A673 (cell line): ENCODE data around the gene USP27X. TPM values are rescaled to one million over a fixed set of nuclear protein-coding genes. Genes with fewer than 3 reads are reported as not detected.

Source experiments
- Bru-seq: library from RNA; stranded (reverse); fragments of 400-500 nt; gene quantifications from one replicate; lab custom pipeline; 2021; lab: Mats Ljungman, UMichigan
- BruChase-seq, 2 experiments: library from RNA; stranded (reverse); fragments of 400-500 nt; gene quantifications; one replicate each; lab custom pipeline; 2021; lab: Mats Ljungman, UMichigan
- BruUV-seq: library from RNA; stranded (reverse); fragments of 400-500 nt; replicated peaks from 2 replicates; lab custom pipeline; 2021; lab: Mats Ljungman, UMichigan
- CTCF ChIA-PET: fragments of 300-600 bp; sonication (Branson Sonifier 250); formaldehyde crosslinking; loops from one replicate; lab custom pipeline; 2022; ENCODE audit warnings: antibody characterized with exemption; lab: Charles Lee
- POLR2A ChIA-PET: fragments of 300-600 bp; sonication (Branson Sonifier 250); formaldehyde crosslinking; loops from one replicate; lab custom pipeline; 2022; ENCODE audit warnings: antibody characterized with exemption; ENCODE audit not compliant: low non-redundant PET; lab: Charles Lee
- DNase-seq: peaks from one replicate; pipeline ENCODE4 v3.0.0-alpha.2; 2015; ENCODE audit warnings: low spot score
- H3K27ac ChIP-seq: fragments of 200-600 bp; sonication (generic); 2 replicates; pipeline ENCODE4 v1.5.1; 2016; ENCODE audit warnings: mixed run types, low read depth, mild to moderate bottlenecking, mixed read lengths, antibody characterized with exemption, low read length; ENCODE audit not compliant: poor library complexity, severe bottlenecking
- H3K27me3 ChIP-seq: fragments of 200-600 bp; sonication (generic); replicated peaks from 2 replicates; pipeline ENCODE4 v1.6.1; 2017; ENCODE audit warnings: mixed run types, low read depth, mild to moderate bottlenecking, mixed read lengths, antibody characterized with exemption, low read length; ENCODE audit not compliant: insufficient read depth, poor library complexity
- H3K36me3 ChIP-seq: fragments of 200-600 bp; sonication (generic); 2 replicates; pipeline ENCODE4 v1.6.1; 2016; ENCODE audit warnings: mixed run types, mild to moderate bottlenecking, mixed read lengths, antibody characterized with exemption, low read length; ENCODE audit not compliant: insufficient read depth, poor library complexity, severe bottlenecking
- H3K4me1 ChIP-seq: fragments of 200-600 bp; sonication (generic); 2 replicates; pipeline ENCODE4 v1.6.1; 2017; ENCODE audit warnings: mixed run types, mild to moderate bottlenecking, mixed read lengths, antibody characterized with exemption, low read length; ENCODE audit not compliant: insufficient read depth, poor library complexity, severe bottlenecking
- H3K4me3 ChIP-seq: fragments of 200-600 bp; sonication (generic); 2 replicates; pipeline ENCODE4 v1.5.1; 2016; ENCODE audit warnings: low read depth, mixed run types, mild to moderate bottlenecking, mixed read lengths, low read length; ENCODE audit not compliant: poor library complexity, severe bottlenecking
- H3K9me3 ChIP-seq: fragments of 200-600 bp; sonication (generic); 2 replicates; pipeline ENCODE4 v1.6.1; 2016; ENCODE audit warnings: mixed run types, low read depth, mild to moderate bottlenecking, mixed read lengths, antibody characterized with exemption, low read length; ENCODE audit not compliant: poor library complexity, severe bottlenecking
- CTCF ChIP-seq: fragments of 300-800, 200-600 bp; sonication (generic); conservative IDR thresholded peaks from 2 replicates; pipeline ENCODE4 v1.5.1; 2017; ENCODE audit warnings: low read depth, mild to moderate bottlenecking, antibody characterized with exemption, low read length, moderate library complexity, mixed read lengths
- EZH2 ChIP-seq: fragments of 200-600 bp; sonication (generic); IDR thresholded peaks from 2 replicates; pipeline ENCODE4 v1.6.1; 2017; ENCODE audit warnings: borderline replicate concordance, low read depth, mild to moderate bottlenecking, mixed read lengths, antibody characterized with exemption, low read length; ENCODE audit not compliant: poor library complexity, severe bottlenecking
- intact Hi-C: fragments of 100-400 bp; cut with micrococcal nuclease; formaldehyde crosslinking; loops from one replicate; pipeline ENCODE4 v1.10.0; 2022; ENCODE audit not compliant: unreplicated experiment
- long read RNA-seq: library from polyadenylated mRNA; stranded (forward); transcript quantifications from one replicate; pipeline ENCODE4 v2.0.0, GENCODE V29; 2022
- total RNA-seq: library from RNA; stranded (reverse); gene quantifications from 2 replicates; pipeline ENCODE4 v1.2.3, GENCODE V29; 2021

Gene USP27X
- total RNA-seq (6.4 and 6.7 TPM in 2 replicates), Bru-seq, nascent RNA (percentile 61 among the genes with signal in this experiment), BruChase-seq, experiment 1, labeled RNA remaining after a 2-hour chase (percentile 74 among the genes with signal in this experiment), BruChase-seq, experiment 2, labeled RNA remaining after a 6-hour chase (percentile 56 among the genes with signal in this experiment)
- long read RNA-seq, partial matches to known transcripts = 0 of 1 reads
- long read RNA-seq, other reads (novel, unspliced or antisense) = 1 of 1 reads

DNA sequence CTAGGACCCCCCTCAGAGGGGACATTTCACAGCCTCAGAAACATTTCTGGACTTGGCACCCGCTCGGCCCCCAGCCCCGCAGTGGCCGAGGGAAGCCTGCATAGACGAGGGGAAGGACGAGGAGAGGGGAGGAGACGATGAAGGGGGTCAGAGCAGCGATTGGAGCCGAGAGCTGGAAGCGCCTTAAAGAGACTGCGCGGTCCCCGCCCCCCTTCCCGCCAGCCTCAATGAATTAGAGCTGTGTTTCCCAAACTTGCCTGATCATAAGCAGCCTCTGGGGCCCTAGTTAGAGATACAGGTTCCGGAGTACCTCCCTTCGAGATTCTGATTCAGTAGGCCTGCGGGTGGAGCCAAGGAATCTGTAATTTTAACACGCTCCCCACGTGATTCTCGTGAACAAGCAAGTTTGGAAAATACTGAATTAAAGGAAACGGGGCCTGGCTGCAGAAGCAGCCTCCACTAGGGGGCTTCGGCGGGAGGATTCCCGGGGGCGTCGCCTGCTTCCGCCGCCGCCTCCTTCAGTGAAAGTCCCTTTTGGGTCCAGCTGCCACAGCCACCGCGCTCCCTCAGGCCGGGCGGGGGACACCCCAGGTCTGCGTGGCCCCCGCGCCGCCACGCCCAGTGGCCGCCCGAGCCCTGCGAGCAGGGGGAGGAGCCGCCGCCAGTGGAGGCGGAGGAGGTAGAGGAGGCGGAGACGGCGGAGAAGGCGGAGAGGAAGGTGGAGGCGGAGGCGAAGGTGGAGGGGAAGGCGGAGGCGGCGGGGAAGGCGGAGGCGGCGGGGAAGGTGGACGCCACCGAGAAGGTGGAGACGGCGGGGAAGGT lies at the start of gene USP27X:
USP27X (plus strand) TSS at position 651 of the 822 bp plus-strand sequence. CDS start 824 bp downstream, outside the sequence.
- intact Hi-C loops = no loop called here
- Histone ChIP-seq H3K27ac (peak within 1 kb of the TSS; percentile 69), H3K36me3 (no peaks in the 10 kb centered on the region), H3K4me1 (no peaks in the 10 kb centered on the region), H3K27me3 (no peaks in the 10 kb centered on the region), H3K9me3 (no peaks in the 10 kb centered on the region), H3K4me3 (peak within 1 kb of the TSS; percentile 46)
- POLR2A ChIA-PET = interaction anchor here (0.6 kb wide), 2 partner anchors 1024 to 1129 kb away, joined by 3 to 4 read pairs; no protein-coding TSS in a partner anchor
- no TSS peak for BruUV-seq
- peak; percentile 90 for DNase-seq
- TF ChIP-seq EZH2 = no peak
- peak; percentile 62 for TF ChIP-seq CTCF
- CTCF ChIA-PET = interaction anchor here (0.7 to 1.3 kb wide), 3 partner anchors 38 to 1231 kb away, joined by 3 to 4 read pairs (median 3); no protein-coding TSS in a partner anchor

GRCh38 chrX:49838374-49838773 lies 40.9 kb upstream of the USP27X start:
- POLR2A ChIA-PET = no interaction called here
- BruUV-seq = no TSS peak

More at GRCh38 chrX:49838374-49838773, 40.9 kb upstream of the USP27X start:
- Histone ChIP-seq H3K36me3 (no peaks in the 10 kb centered on the region), H3K4me3 (no peak overlapping the region), H3K9me3 (no peaks in the 10 kb centered on the region), H3K4me1 (no peaks in the 10 kb centered on the region), H3K27me3 (peaks cover 1% of the 10 kb centered on the region), H3K27ac (no peak overlapping the region)
- CTCF ChIA-PET = no interaction called here
- intact Hi-C loops = no loop called here
- no peak for TF ChIP-seq EZH2
- peak; percentile 59 for TF ChIP-seq CTCF
- DNase-seq = peak; percentile 33
